MM.1S (cell line): ENCODE measurements around the gene C17orf67.

Source experiments
- DNase-seq: peaks from one replicate; pipeline ENCODE4 v3.0.0-alpha.2; 2015
- H2AFZ ChIP-seq: fragments of 300-600 bp; sonication (generic); 2 replicates; pipeline ENCODE4 v1.6.0; 2016; ENCODE audit warnings: antibody characterized with exemption, low read length
- H3F3A ChIP-seq: fragments of 300-600 bp; sonication (generic); 2 replicates; pipeline ENCODE4 v1.6.1; 2016; ENCODE audit warnings: mild to moderate bottlenecking, antibody characterized with exemption, low read length, moderate library complexity, mixed read lengths; ENCODE audit not compliant: insufficient read depth
- H3K27ac ChIP-seq: fragments of 300-600 bp; sonication (generic); 2 replicates; pipeline ENCODE4 v1.5.1; 2016; ENCODE audit warnings: mild to moderate bottlenecking, low read length
- H3K27me3 ChIP-seq: fragments of 300-600 bp; sonication (generic); replicated peaks from 2 replicates; pipeline ENCODE4 v1.6.0; 2016; ENCODE audit warnings: low read length; ENCODE audit not compliant: insufficient read depth
- H3K36me3 ChIP-seq: fragments of 300-600 bp; sonication (generic); replicated peaks from 2 replicates; pipeline ENCODE4 v1.6.1; 2016; ENCODE audit warnings: mild to moderate bottlenecking, low read length, mixed read lengths; ENCODE audit not compliant: insufficient read depth
- H3K4me1 ChIP-seq: fragments of 300-600 bp; sonication (generic); 2 replicates; pipeline ENCODE4 v1.6.1; 2016; ENCODE audit warnings: low read length, mixed read lengths
- H3K4me2 ChIP-seq: fragments of 300-600 bp; sonication (generic); 2 replicates; pipeline ENCODE4 v1.6.0; 2016; ENCODE audit warnings: low read depth, low read length
- H3K4me3 ChIP-seq: fragments of 300-600 bp; sonication (generic); 2 replicates; pipeline ENCODE4 v1.5.1; 2016; ENCODE audit warnings: low read length, mixed read lengths
- H3K79me2 ChIP-seq: fragments of 300-600 bp; sonication (generic); 2 replicates; pipeline ENCODE4 v1.6.1; 2016; ENCODE audit warnings: mixed run types, low read length, mixed read lengths
- H3K9ac ChIP-seq: fragments of 300-600 bp; sonication (generic); 2 replicates; pipeline ENCODE4 v1.6.1; 2016; ENCODE audit warnings: low read length, mixed read lengths
- H3K9me2 ChIP-seq: fragments of 300-600 bp; sonication (generic); replicated peaks from 2 replicates; pipeline ENCODE4 v1.6.1; 2016; ENCODE audit warnings: mild to moderate bottlenecking, low read length, mixed read lengths; ENCODE audit not compliant: insufficient read depth
- H3K9me3 ChIP-seq: fragments of 300-600 bp; sonication (generic); replicated peaks from 2 replicates; pipeline ENCODE4 v1.6.1; 2016; ENCODE audit warnings: mild to moderate bottlenecking, low read length, mixed read lengths; ENCODE audit not compliant: insufficient read depth
- H4K20me1 ChIP-seq: fragments of 300-600 bp; sonication (generic); 2 replicates; pipeline ENCODE4 v1.6.1; 2016; ENCODE audit warnings: mild to moderate bottlenecking, low read length, moderate library complexity, mixed read lengths; ENCODE audit not compliant: insufficient read depth
- CTCF ChIP-seq: fragments of 300-600 bp; sonication (generic); IDR thresholded peaks from 2 replicates; pipeline ENCODE4 v1.5.1; 2016; ENCODE audit warnings: antibody characterized with exemption, low read length, mixed read lengths
- EZH2 ChIP-seq: fragments of 300-600 bp; sonication (generic); optimal IDR thresholded peaks from 2 replicates; pipeline ENCODE3; 2017; ENCODE audit warnings: low read depth, mild to moderate bottlenecking, antibody characterized with exemption, low read length, mixed read lengths
- EZH2phosphoT487 ChIP-seq: fragments of 300-600 bp; sonication (generic); IDR thresholded peaks from 2 replicates; pipeline ENCODE4 v1.6.1; 2018; ENCODE audit warnings: antibody characterized with exemption, low read length

The C17orf67 gene

GRCh38 chr17:56755310-56755709 is 78.4 kb downstream of the C17orf67 start:
- Histone ChIP-seq H3K9me2 (no peaks in the 10 kb centered on the region), H3F3A (no peaks in the 10 kb centered on the region), H3K9ac (no peak overlapping the region), H4K20me1 (no peaks in the 10 kb centered on the region), H3K27me3 (no peaks in the 10 kb centered on the region), H3K9me3 (no peaks in the 10 kb centered on the region), H3K79me2 (no peaks in the 10 kb centered on the region), H3K36me3 (no peaks in the 10 kb centered on the region), H3K27ac (no peak overlapping the region), H3K4me2 (no peak overlapping the region), H2AFZ (no peak overlapping the region), H3K4me3 (no peak overlapping the region), H3K4me1 (0 out of 2 replicates have a peak, but pooled peaks cover 2% of the 10 kb centered on the region)
- TF ChIP-seq EZH2phosphoT487 = no peak
- no peak for DNase-seq

- H3K4me1 ChIP-seq = 0 out of 2 replicates have a peak, but pooled peaks cover 7% of the 10 kb centered on the region
- no peak overlapping the region for H2AFZ ChIP-seq
- no peak overlapping the region for H3K9ac ChIP-seq
These were observed 79.1 kb downstream of the C17orf67 start for GRCh38 chr17:56754523-56755208.

GRCh38 chr17:56752263-56752836 is 81.4 kb downstream of the C17orf67 start:
- Histone ChIP-seq H3K4me2 (no peak overlapping the region), H2AFZ (no peak overlapping the region), H3K9me3 (no peaks in the 10 kb centered on the region), H4K20me1 (no peaks in the 10 kb centered on the region), H3K27me3 (no peaks in the 10 kb centered on the region), H3K4me3 (no peak overlapping the region), H3K9me2 (no peaks in the 10 kb centered on the region), H3K9ac (no peak overlapping the region), H3F3A (no peaks in the 10 kb centered on the region), H3K4me1 (0 out of 2 replicates have a peak, but pooled peaks cover 7% of the 10 kb centered on the region), H3K79me2 (no peaks in the 10 kb centered on the region), H3K27ac (no peak overlapping the region), H3K36me3 (no peaks in the 10 kb centered on the region)
- TF ChIP-seq CTCF (no peak), EZH2 (no peak), EZH2phosphoT487 (no peak)
- no peak for DNase-seq

More at GRCh38 chr17:56754523-56755208, 79.1 kb downstream of the C17orf67 start:
- no peaks in the 10 kb centered on the region for H3K9me2 ChIP-seq
- H3K9me3 ChIP-seq = no peaks in the 10 kb centered on the region
- no peaks in the 10 kb centered on the region for H3K79me2 ChIP-seq
- H3K36me3 ChIP-seq = no peaks in the 10 kb centered on the region
- no peak overlapping the region for H3K4me3 ChIP-seq
- H3F3A ChIP-seq = no peaks in the 10 kb centered on the region
- H4K20me1 ChIP-seq = no peaks in the 10 kb centered on the region
- TF ChIP-seq EZH2phosphoT487 (no peak), CTCF (no peak), EZH2 (no peak)
- H3K4me2 ChIP-seq = no peak overlapping the region
- DNase-seq = peak; percentile 12
- no peaks in the 10 kb centered on the region for H3K27me3 ChIP-seq
- H3K27ac ChIP-seq = no peak overlapping the region
